HL-60 (cell line): Measurements from ENCODE around the gene USP13.
A peak's percentile ranks its signal among the peaks of the same experiment; 100 is the strongest.

Experiments
- CTCF ChIP-seq: IDR thresholded peaks from one replicate; pipeline ENCODE4 v1.5.1; 2011; ENCODE audit warnings: low read length, control low read depth, inconsistent platforms; ENCODE audit not compliant: insufficient read depth
- GABPA ChIP-seq: IDR thresholded peaks from 2 replicates; pipeline ENCODE4 v1.6.1; 2012; ENCODE audit warnings: low read depth
- POLR2AphosphoS5 ChIP-seq: IDR thresholded peaks from 2 replicates; pipeline ENCODE4 v1.6.1; 2012; ENCODE audit warnings: low read depth
- REST ChIP-seq: IDR thresholded peaks from 2 replicates; pipeline ENCODE4 v1.6.1; 2012; ENCODE audit warnings: low read depth; ENCODE audit not compliant: insufficient replicate concordance
- SPI1 ChIP-seq: IDR thresholded peaks from 2 replicates; pipeline ENCODE4 v1.6.1; 2012; ENCODE audit warnings: low read depth, mild to moderate bottlenecking, borderline replicate concordance

- TF ChIP-seq CTCF (no peak), POLR2AphosphoS5 (no peak), REST (no peak), GABPA (no peak), SPI1 (peak; percentile 85)
Observed at GRCh38 chr3:179606534-179607085, 46.2 kb upstream of the USP13 start.
